A549 (cell line): ENCODE data around the gene TCFL5. TPM values are rescaled to one million over a fixed set of nuclear protein-coding genes. Genes with fewer than 3 reads are reported as not detected.

Source experiments
- ATAC-seq, 2 experiments: fragments of 200-7000 bp in 1 of 2; fragments of >200 bp in 1 of 2; cut with Nextera tagmentation in 1 of 2; cut with Tn5 transposase in 1 of 2; 3 replicates each; pipeline versions ENCODE4 v1.8.0 to v1.9.1; 2018 to 2020; ENCODE audit warnings: mild to moderate bottlenecking in 1 of 2, moderate library complexity in 1 of 2
- CTCF ChIA-PET: fragments of 300-600 bp; sonication (Branson Sonifier 250); formaldehyde crosslinking; extraction: SDS; loops from one replicate; lab custom pipeline; 2021; ENCODE audit warnings: antibody characterized with exemption, inconsistent platforms; lab: Yijun Ruan, JAX
- POLR2A ChIA-PET: fragments of 350-600 bp; formaldehyde crosslinking; extraction: SDS; loops from one replicate; lab custom pipeline; 2021; ENCODE audit warnings: antibody characterized with exemption, inconsistent platforms; lab: Yijun Ruan, JAX
- DNase-seq, 2 experiments: peaks; one replicate each; pipeline versions ENCODE4 v3.0.0 to v3.0.0-alpha.2; 2011 to 2016; ENCODE audit warnings: low read depth in 1 of 2, low spot score in 1 of 2
- FAIRE-seq: peaks from 2 replicates; lab custom pipeline; 2011; peaks lifted over from hg19 to GRCh38; lab: Jason Lieb, UNC
- H3K27ac ChIP-seq, 2 experiments: fragments of >200 bp; sonication (Bioruptor Twin); formaldehyde crosslinking; 3 replicates each; pipeline ENCODE4 v1.5.1; 2016 to 2017
- H3K4me1 ChIP-seq: fragments of >200 bp; sonication (Bioruptor Twin); formaldehyde crosslinking; 3 replicates; pipeline ENCODE4 v1.6.1; 2016
- H3K4me2 ChIP-seq: fragments of >200 bp; sonication (Bioruptor Twin); formaldehyde crosslinking; 3 replicates; pipeline ENCODE4 v1.6.1; 2016
- H3K4me3 ChIP-seq: fragments of >200 bp; sonication (Bioruptor Twin); formaldehyde crosslinking; 3 replicates; pipeline ENCODE4 v1.5.1; 2016
- H3K9me3 ChIP-seq: fragments of >200 bp; sonication (Bioruptor Twin); formaldehyde crosslinking; 3 replicates; pipeline ENCODE4 v1.6.1; 2016
- ATOH8 ChIP-seq: fragments of 250-450 bp; sonication (Bioruptor Pico); IDR thresholded peaks from 2 replicates; pipeline ENCODE4 v1.5.0; 2020; ENCODE audit warnings: low read depth, mild to moderate bottlenecking, moderate library complexity
- BCL3 ChIP-seq: fragments of >200 bp; sonication (Bioruptor Twin); formaldehyde crosslinking; IDR thresholded peaks from 3 replicates; pipeline ENCODE4 v1.6.1; 2016
- BHLHE40 ChIP-seq: IDR thresholded peaks from 2 replicates; pipeline ENCODE4 v1.6.1; 2012; ENCODE audit warnings: low read depth, low read length, inconsistent platforms
- CBX2 ChIP-seq: fragments of 200-600 bp; sonication (generic); IDR thresholded peaks from 2 replicates; pipeline ENCODE4 v1.6.1; 2016; ENCODE audit warnings: low read depth, mild to moderate bottlenecking, borderline replicate concordance
- CBX8 ChIP-seq: fragments of 200-600 bp; sonication (generic); IDR thresholded peaks from 2 replicates; pipeline ENCODE4 v1.6.1; 2016
- CEBPB ChIP-seq, 2 experiments: fragments of >200 bp in 1 of 2; sonication (Bioruptor Twin) in 1 of 2; formaldehyde crosslinking in 1 of 2; IDR thresholded peaks; 2 replicates each; pipeline ENCODE4 v1.6.1; 2012 to 2016
- CHD4 ChIP-seq: fragments of 200-600 bp; sonication (generic); IDR thresholded peaks from 2 replicates; pipeline ENCODE4 v1.6.1; 2016; ENCODE audit warnings: antibody characterized with exemption, mild to moderate bottlenecking, borderline replicate concordance
- CTCF ChIP-seq: fragments of >200 bp; sonication (Bioruptor Twin); formaldehyde crosslinking; IDR thresholded peaks from 3 replicates; pipeline ENCODE4 v1.5.1; 2016
- EHMT2 ChIP-seq: fragments of 200-600 bp; sonication (generic); IDR thresholded peaks from 2 replicates; pipeline ENCODE4 v1.6.1; 2016; ENCODE audit warnings: antibody characterized with exemption, low read depth, mild to moderate bottlenecking, moderate library complexity
- ELK1 ChIP-seq: fragments of 150-350 bp; IDR thresholded peaks from 2 replicates; pipeline ENCODE4 v1.6.1; 2014; ENCODE audit warnings: low read depth, mild to moderate bottlenecking, low read length
- EP300 ChIP-seq, 2 experiments: fragments of >200 bp; sonication (Bioruptor Twin); formaldehyde crosslinking; IDR thresholded peaks; 2 replicates in 1 of 2; 3 replicates in 1 of 2; pipeline ENCODE4 v1.6.1; 2016 to 2017
- ESRRA ChIP-seq: fragments of 150-350 bp; IDR thresholded peaks from 2 replicates; pipeline ENCODE4 v1.6.1; 2014; ENCODE audit warnings: mild to moderate bottlenecking, low read length, borderline replicate concordance
- HDAC2 ChIP-seq: fragments of 200-600 bp; sonication (generic); IDR thresholded peaks from 2 replicates; pipeline ENCODE4 v1.6.1; 2016
- HOXA7 ChIP-seq: fragments of 250-450 bp; sonication (Bioruptor Pico); IDR thresholded peaks from 2 replicates; pipeline ENCODE4 v1.5.0; 2020; ENCODE audit warnings: mild to moderate bottlenecking, moderate library complexity
- HOXB13 ChIP-seq: fragments of 250-450 bp; sonication (Bioruptor Pico); IDR thresholded peaks from 2 replicates; pipeline ENCODE4 v1.5.0; 2020; ENCODE audit warnings: low read depth, mild to moderate bottlenecking, moderate library complexity
- JUNB ChIP-seq: fragments of >200 bp; sonication (Bioruptor Twin); formaldehyde crosslinking; IDR thresholded peaks from 2 replicates; pipeline ENCODE4 v1.6.1; 2016
- KDM5A ChIP-seq: fragments of 200-600 bp; sonication (generic); IDR thresholded peaks from 2 replicates; pipeline ENCODE4 v1.6.1; 2016; ENCODE audit warnings: antibody characterized with exemption, mild to moderate bottlenecking
- MAX ChIP-seq: IDR thresholded peaks from 2 replicates; pipeline ENCODE4 v1.6.1; 2012
- MAZ ChIP-seq: fragments of 150-350 bp; IDR thresholded peaks from 2 replicates; pipeline ENCODE4 v1.6.1; 2014; ENCODE audit warnings: antibody characterized with exemption, low read depth, low read length, borderline replicate concordance
- MYC ChIP-seq: IDR thresholded peaks from 2 replicates; pipeline ENCODE4 v1.6.1; 2012; ENCODE audit warnings: mild to moderate bottlenecking, inconsistent platforms, low read length, improper control_type of control experiment, borderline replicate concordance
- NPAS2 ChIP-seq: fragments of 250-450 bp; sonication (Bioruptor Pico); IDR thresholded peaks from 2 replicates; pipeline ENCODE4 v1.8.0; 2022; ENCODE audit warnings: mild to moderate bottlenecking, moderate library complexity, borderline replicate concordance
- NR3C1 ChIP-seq: fragments of >200 bp; sonication (Bioruptor Twin); formaldehyde crosslinking; IDR thresholded peaks from 3 replicates; pipeline ENCODE4 v1.6.1; 2017
- RCOR1 ChIP-seq: fragments of 150-350 bp; IDR thresholded peaks from 2 replicates; pipeline ENCODE4 v1.6.1; 2014; ENCODE audit warnings: antibody characterized with exemption, low read length, low read depth
- REST ChIP-seq: fragments of 200-600 bp; sonication (generic); IDR thresholded peaks from 2 replicates; pipeline ENCODE4 v1.6.1; 2016; ENCODE audit warnings: antibody characterized with exemption, mild to moderate bottlenecking, moderate library complexity
- TP53 ChIP-seq: fragments of 250-450 bp; sonication (Bioruptor Pico); IDR thresholded peaks from 2 replicates; pipeline ENCODE4 v1.5.0; 2021; ENCODE audit warnings: mild to moderate bottlenecking, moderate library complexity
- USF2 ChIP-seq: fragments of 450-650 bp; IDR thresholded peaks from 2 replicates; pipeline ENCODE4 v1.6.1; 2014; ENCODE audit warnings: antibody characterized with exemption
- ZC3H11A ChIP-seq: fragments of 450-650 bp; IDR thresholded peaks from 2 replicates; pipeline ENCODE4 v1.6.1; 2014; ENCODE audit warnings: antibody characterized with exemption, mild to moderate bottlenecking
- ZNF302 ChIP-seq: fragments of 250-450 bp; sonication (Bioruptor Pico); IDR thresholded peaks from 2 replicates; pipeline ENCODE4 v1.9.0; 2021; ENCODE audit warnings: inconsistent platforms, mild to moderate bottlenecking, moderate library complexity
- ZSCAN20 ChIP-seq: fragments of 250-450 bp; sonication (Bioruptor Pico); IDR thresholded peaks from 2 replicates; pipeline ENCODE4 v1.8.0; 2022; ENCODE audit warnings: mild to moderate bottlenecking, moderate library complexity
- WGBS: methylation state at CpG from one replicate; pipeline ENCODE4 v1.1.6; 2017; ENCODE audit errors: missing lambda C conversion rate; 5-methylcytosine and 5-hydroxymethylcytosine counted together
- polyA minus RNA-seq: library from RNA; depleted of rRNA, polyadenylated mRNA; stranded (reverse); fragments of >200 nt; gene quantifications from 2 replicates; pipeline ENCODE4 v1.2.3, GENCODE V29; 2011; rRNA and poly(A)+ RNA removed
- polyA plus RNA-seq, 4 experiments: library from polyadenylated mRNA; depleted of rRNA in 3 of 4; stranded (reverse); fragments of >200 nt; fragmentation: RNase III in 1 of 4; extraction: RNeasy Plus Mini Kit Qiagen cat#74134 plus additional on column Dnase treatment in 1 of 4; gene quantifications; 2 replicates in 3 of 4; 3 replicates in 1 of 4; pipeline ENCODE4 v1.2.3, GENCODE V29; 2011 to 2017

Gene TCFL5
- polyA plus RNA-seq (2011; rRNA removed), result 7.1 and 7.3 TPM in 2 replicates
- polyA plus RNA-seq (2012; cell fraction: cytosol; rRNA removed), result 3.6 and 3.8 TPM in 2 replicates
- polyA plus RNA-seq (2012; cell fraction: nucleus; rRNA removed), result 2.2 and 3.4 TPM in 2 replicates
- polyA plus RNA-seq (2017; fragmentation: RNase III; extraction: RNeasy Plus Mini Kit Qiagen cat#74134 plus additional on column Dnase treatment), result 5.1 to 6.1 TPM (median 5.6 TPM) in 3 replicates
- polyA minus RNA-seq, result 2.0 and 2.9 TPM in 2 replicates

- FAIRE-seq (no peak), DNase-seq (peak; percentile 68 to 90), ATAC-seq (peak; percentile 89)
- H3K9me3 ChIP-seq, result peaks cover 16% of the 10 kb centered on the region
- peak within 1 kb of the TSS; percentile 75 to 91 for H3K27ac ChIP-seq
- ChIA-PET POLR2A (interaction anchor here (0.7 to 1.0 kb wide), 3 partner anchors 14 to 238 kb away, joined by 3 to 4 read pairs (median 3); no protein-coding TSS in a partner anchor), CTCF (interaction anchor here (0.9 to 6.1 kb wide), 5 partner anchors 13 to 111 kb away, joined by 3 to 40 read pairs (median 4); no protein-coding TSS in a partner anchor)
- WGBS, result 56% methylated on average over 12 of the region's 70 CpGs
- peaks cover 13% of the 10 kb centered on the region for H3K4me1 ChIP-seq
- H3K4me2 ChIP-seq, result peak within 1 kb of the TSS; percentile 84
- H3K4me3 ChIP-seq, result peak within 1 kb of the TSS; percentile 81
- TF ChIP-seq TP53 (CRISPR knock-in tag) (0 out of 2 replicates have a peak, but pooled peaks have one; percentile 35), MAZ (no peak), ATOH8 (peak; percentile 66; the same call in 1 of the 2 replicates), CBX2 (no peak), ELK1 (no peak), USF2 (peak; percentile 22; the same call in 1 of the 2 replicates), ZSCAN20 (CRISPR knock-in tag) (no peak), EHMT2 (no peak), BHLHE40 (peak; percentile 77), HOXA7 (CRISPR knock-in tag) (no peak), CTCF (no peak), REST (no peak), MAX (peak; percentile 98), MYC (no peak; the same call in 1 of the 2 replicates), CHD4 (no peak), CEBPB (IDR thresholded peaks at IDR 0.05) (no peak), HDAC2 (no peak), NR3C1 (no peak), NPAS2 (CRISPR knock-in tag) (peak; percentile 21; the same call in 1 of the 2 replicates), RCOR1 (no peak), JUNB (no peak), BCL3 (no peak), EP300 (IDR thresholded peaks at IDR 0.05) (no peak), KDM5A (no peak), ZNF302 (no peak), CBX8 (no peak), ZC3H11A (no peak), HOXB13 (peak; percentile 40; the same call in 1 of the 2 replicates), ESRRA (no peak)
Observed at GRCh38 chr20:62861726-62862336, at the start of gene TCFL5. Gene TCFL5 (minus strand): TSS chr20:62861822. CDS start chr20:62861670, 152 bp downstream.
